Heart left ventricle (tissue), 16 donors: ENCODE results near the gene COBL. TPM values are rescaled to one million over a fixed set of nuclear protein-coding genes. Genes with fewer than 3 reads are reported as not detected.

ENCODE experiments used
- ATAC-seq, 4 donors: fragments of 200-7000 bp; cut with Tn5 transposase; one replicate each; pipeline ENCODE4 v1.9.1; 2020 to 2022; ENCODE audit warnings: moderate library complexity in 4 of 4, mild to moderate bottlenecking in 3 of 4, moderate number of reproducible peaks in 1 of 4
- DNase-seq, 5 donors: peaks; one replicate each; pipeline ENCODE4 v3.0.0-alpha.2; 2020
- H3K27ac ChIP-seq, 12 donors: fragments of 200-600 bp; sonication (generic) in 4 of 12; one replicate each; pipeline versions ENCODE4 v1.5.0 to v1.8.0; 2016 to 2022; ENCODE audit warnings: mild to moderate bottlenecking in 2 of 12
- H3K27me3 ChIP-seq, 9 donors: fragments of 200-600 bp; sonication (generic) in 2 of 9; one replicate each; pipeline versions ENCODE4 v1.5.1 to v1.8.0; 2016 to 2022; ENCODE audit warnings: mild to moderate bottlenecking in 3 of 9
- H3K36me3 ChIP-seq, 9 donors: fragments of 200-600 bp; sonication (generic) in 2 of 9; one replicate each; pipeline versions ENCODE4 v1.5.0 to v1.8.0; 2018 to 2022; ENCODE audit warnings: mild to moderate bottlenecking in 2 of 9
- H3K4me1 ChIP-seq, 12 donors: fragments of 200-600 bp; sonication (generic) in 4 of 12; one replicate each; pipeline versions ENCODE4 v1.5.0 to v1.8.0; 2016 to 2022; ENCODE audit warnings: mild to moderate bottlenecking in 3 of 12
- H3K4me3 ChIP-seq, 12 donors: fragments of 200-600 bp; sonication (generic) in 4 of 12; one replicate each; pipeline versions ENCODE4 v1.5.0 to v1.8.0; 2017 to 2022; ENCODE audit warnings: mild to moderate bottlenecking in 9 of 12, moderate library complexity in 4 of 12
- H3K9me3 ChIP-seq, 12 donors: fragments of 200-600 bp; sonication (generic) in 4 of 12; one replicate each; pipeline versions ENCODE4 v1.5.0 to v1.8.0; 2016 to 2022; ENCODE audit warnings: mild to moderate bottlenecking in 1 of 12
- POLR2A ChIP-seq, 2 donors: fragments of 450-650 bp; IDR thresholded peaks; one replicate each; pipeline ENCODE4 v1.6.1; 2017; ENCODE audit warnings: antibody characterized with exemption in 2 of 2, mild to moderate bottlenecking in 2 of 2, moderate library complexity in 2 of 2
- WGBS, 4 donors: extraction: QIAGEN DNeasy Blood & Tissue Kit in 2 of 4; methylation state at CpG; one replicate each; pipeline versions ENCODE4 v1.1.5 to v1.1.7; 2013 to 2018; 5-methylcytosine and 5-hydroxymethylcytosine counted together
- intact Hi-C, 10 donors: fragments of 100-400 bp; cut with DNase I; formaldehyde crosslinking; loops; one replicate each; pipeline versions ENCODE4 v1.11.1 to v1.14.2; 2022
- polyA plus RNA-seq, 2 donors: library from polyadenylated mRNA; stranded (reverse); fragments of 200-250 nt; gene quantifications; one replicate each; pipeline ENCODE4 v1.2.3, GENCODE V29; 2013
- total RNA-seq, 9 donors: library from RNA; depleted of rRNA in 2 of 9; stranded (reverse); fragments of >200 nt in 2 of 9; fragmentation: NEBNext Ultra II Directional in 3 of 9; extraction: Animal tissue kit (Norgen Biotek cat#: 25700) in 3 of 9; gene quantifications; one replicate each; pipeline versions ENCODE4 v1.1.0 to v1.2.4, GENCODE V29; 2016 to 2023
- TF ChIP-seq, protein P1 (sequence below), 12 donors: fragments of 200-600 bp; sonication (generic) in 4 of 12; IDR thresholded peaks; one replicate each; pipeline versions ENCODE4 v1.5.0 to v1.8.0; 2018 to 2022; ENCODE audit warnings: antibody characterized with exemption in 12 of 12, mild to moderate bottlenecking in 5 of 12
- donor health status: ischemic (EF 13 %, LVEDD 7.1; RV severe dilation, severe dysfunction).
- donor health status: healthy with polysubstance abuse.
- donor health status: DM: no; HTN: yes; CAD: no.
- donor health status: DM: no; HTN: no; CAD: no.
- donor health status: ischemic (EF 25% LVEDD 6.9; RV normal size, moderate dysfunction).
- donor health status: ischemic (EF 25% LVEDD 5.7; RV mildly dilated, moderate dysfunction).
- donor health status: healthy.
- donor health status: DM: yes; HTN: yes; CAD: no.
- donor health status: ischemic (EF 35%, LVEDD 5.7; RV mildly dilated, moderate dysfunction).
- donor health status: nonischemic (EF 11% LVEDD 7.7; RV severe dilation, severe dysfunction).
- donor health status: DM: yes; HTN: yes; CAD: no.
- donor health status: PGD.
- donor health status: ischemic (EF 29% LVEDD 5.4; RV normal size, mild dysfunction).
- donor health status: nonischemic (EF 23%, LVEDD 6.1; RV moderate dilation, normal function).

Gene COBL
- total and polyA plus RNA-seq, 11 donors: 25.9 to 123 (median 80.4) TPM

DNA sequence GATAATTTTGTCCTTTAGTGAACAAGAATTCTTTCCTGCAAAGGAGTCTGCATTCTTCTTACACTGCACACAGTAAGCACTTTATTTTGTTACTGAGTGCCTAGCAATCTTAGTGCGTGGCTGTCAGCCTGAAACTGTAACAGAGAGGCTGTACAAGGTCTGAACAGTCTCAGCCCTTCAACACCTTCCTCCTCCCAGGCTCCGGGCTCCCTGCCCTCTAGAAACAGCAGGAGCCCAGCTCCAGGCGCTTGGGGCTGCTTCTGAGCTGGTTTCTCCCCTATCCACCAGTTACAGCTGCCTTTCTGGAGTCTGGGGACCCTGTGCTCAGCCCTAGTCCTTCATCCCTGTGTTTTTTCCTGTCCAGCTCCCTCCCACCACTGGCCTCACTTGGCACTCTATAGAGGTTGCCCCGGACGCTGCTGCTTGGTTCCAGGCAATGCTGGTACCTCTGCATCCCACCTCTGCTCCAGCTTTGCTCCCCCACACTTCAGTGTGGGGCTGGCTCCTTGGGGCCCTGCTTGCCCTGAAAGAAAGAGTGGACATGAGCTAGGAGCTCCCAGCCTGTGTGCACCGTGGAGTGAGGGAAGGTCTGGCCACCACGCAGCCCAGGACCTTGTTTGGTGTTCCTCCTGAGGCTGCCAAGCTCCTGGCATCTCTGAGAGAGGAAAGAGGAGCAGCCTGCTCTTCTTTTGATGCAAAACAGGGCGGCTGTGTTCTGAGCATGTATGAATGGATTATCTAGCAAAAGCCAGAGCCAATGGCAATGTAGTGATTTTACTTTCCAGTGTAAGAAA, 282.7 kb downstream of the COBL start:
- Histone ChIP-seq H3K27ac (no peak overlapping the region), H3K9me3 (no peaks in the 10 kb centered on the region), H3K4me3 (no peak overlapping the region), H3K4me1 (peaks cover 0 to 21% (median 6%) of the 10 kb centered on the region in 12 donors), H3K36me3 (no peaks in the 10 kb centered on the region), H3K27me3 (no peaks in the 10 kb centered on the region)
- 33 to 46% (median 40%) methylated on average over 8 of the region's 8 CpGs for WGBS, 4 donors
- intact Hi-C loops: no loop called here
- peak in 3 of 4 donors; percentile 71 to 86 (median 81) for ATAC-seq
- peak in 2 of 5 donors; percentile 32 to 44 for DNase-seq
- no peak for TF ChIP-seq POLR2A (IDR thresholded peaks at IDR 0.05)
- TF ChIP-seq, protein P1, sequence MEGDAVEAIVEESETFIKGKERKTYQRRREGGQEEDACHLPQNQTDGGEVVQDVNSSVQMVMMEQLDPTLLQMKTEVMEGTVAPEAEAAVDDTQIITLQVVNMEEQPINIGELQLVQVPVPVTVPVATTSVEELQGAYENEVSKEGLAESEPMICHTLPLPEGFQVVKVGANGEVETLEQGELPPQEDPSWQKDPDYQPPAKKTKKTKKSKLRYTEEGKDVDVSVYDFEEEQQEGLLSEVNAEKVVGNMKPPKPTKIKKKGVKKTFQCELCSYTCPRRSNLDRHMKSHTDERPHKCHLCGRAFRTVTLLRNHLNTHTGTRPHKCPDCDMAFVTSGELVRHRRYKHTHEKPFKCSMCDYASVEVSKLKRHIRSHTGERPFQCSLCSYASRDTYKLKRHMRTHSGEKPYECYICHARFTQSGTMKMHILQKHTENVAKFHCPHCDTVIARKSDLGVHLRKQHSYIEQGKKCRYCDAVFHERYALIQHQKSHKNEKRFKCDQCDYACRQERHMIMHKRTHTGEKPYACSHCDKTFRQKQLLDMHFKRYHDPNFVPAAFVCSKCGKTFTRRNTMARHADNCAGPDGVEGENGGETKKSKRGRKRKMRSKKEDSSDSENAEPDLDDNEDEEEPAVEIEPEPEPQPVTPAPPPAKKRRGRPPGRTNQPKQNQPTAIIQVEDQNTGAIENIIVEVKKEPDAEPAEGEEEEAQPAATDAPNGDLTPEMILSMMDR (IDR thresholded peaks at IDR 0.05): no peak

DNA sequence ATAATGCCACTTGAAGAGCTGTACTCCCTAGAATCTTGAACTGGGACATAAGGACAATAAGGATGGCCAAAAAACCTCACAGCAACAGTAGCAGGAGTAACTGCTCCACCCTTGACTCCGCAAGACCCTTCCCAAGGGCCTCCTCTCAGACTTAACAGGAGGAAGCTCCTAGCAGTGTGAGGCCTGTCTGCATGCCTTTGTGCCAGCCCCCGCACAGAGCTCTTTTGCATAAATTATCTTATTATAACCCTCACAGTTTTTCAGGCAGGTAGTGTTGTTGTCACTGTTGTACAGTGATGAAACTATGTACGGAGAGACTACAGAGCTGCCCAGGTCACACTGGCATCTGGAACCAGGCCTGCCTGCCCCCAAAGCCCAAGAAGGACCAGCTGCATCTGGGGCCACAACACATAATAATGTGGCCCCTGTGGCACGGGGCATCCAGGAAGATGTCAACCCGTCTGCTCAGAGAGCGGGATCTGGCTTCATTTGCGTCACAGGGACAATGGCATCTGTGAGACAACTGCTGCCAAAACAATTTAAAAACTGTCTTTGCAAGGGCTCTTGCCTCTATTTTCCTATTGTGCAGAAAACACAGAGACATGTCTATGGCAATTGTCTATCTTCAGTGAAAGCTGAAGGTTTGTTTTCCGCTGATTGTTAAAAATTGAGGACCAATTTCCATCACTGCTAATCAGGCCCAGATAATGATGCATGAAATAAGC, 284.7 kb downstream of the COBL start:
- Histone ChIP-seq H3K36me3 (no peaks in the 10 kb centered on the region), H3K27ac (no peak overlapping the region), H3K9me3 (no peaks in the 10 kb centered on the region), H3K4me3 (no peak overlapping the region), H3K4me1 (peaks cover 0 to 29% (median 6%) of the 10 kb centered on the region in 12 donors), H3K27me3 (no peaks in the 10 kb centered on the region)
- DNase-seq (no peak), ATAC-seq (no peak)
- no peak for TF ChIP-seq POLR2A (IDR thresholded peaks at IDR 0.05)
- TF ChIP-seq, protein P1 (IDR thresholded peaks at IDR 0.05): no peak
- intact Hi-C loops: no loop called here
- WGBS, 4 donors: 91 to 98% (median 95%) methylated on average over 7 to 8 of the region's 8 CpGs

DNA sequence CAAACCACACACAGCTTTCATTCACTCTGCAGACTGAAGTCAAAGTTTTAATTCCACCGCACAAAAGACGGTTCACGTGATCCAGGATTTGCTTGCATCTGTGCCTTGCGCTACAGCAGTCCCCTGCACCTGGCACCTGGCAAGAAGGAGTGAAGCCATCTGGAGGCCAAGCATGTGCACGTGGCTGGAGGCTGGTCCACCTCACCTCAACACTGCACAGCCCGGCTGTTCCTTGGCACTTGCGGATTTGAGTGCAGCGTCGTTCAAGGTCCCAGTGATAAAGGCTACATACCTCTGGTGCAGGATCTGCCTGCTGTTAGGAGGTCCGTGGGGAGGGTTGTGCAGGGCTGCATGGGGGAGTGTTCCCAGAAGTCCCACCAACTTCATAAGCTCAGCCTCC, 285.4 kb downstream of the COBL start:
- WGBS, 4 donors: 76 to 94% (median 82%) methylated on average over 10 of the region's 10 CpGs
- H3K27ac ChIP-seq: no peak overlapping the region
- H3K9me3 ChIP-seq: no peaks in the 10 kb centered on the region
- H3K4me1 ChIP-seq: peaks cover 0 to 29% (median 6%) of the 10 kb centered on the region in 12 donors
- DNase-seq (no peak), ATAC-seq (no peak)
- H3K27me3 ChIP-seq: no peaks in the 10 kb centered on the region
- intact Hi-C loops: no loop called here
- TF ChIP-seq, protein P1 (IDR thresholded peaks at IDR 0.05): no peak
- no peak for TF ChIP-seq POLR2A (IDR thresholded peaks at IDR 0.05)
- H3K36me3 ChIP-seq: no peaks in the 10 kb centered on the region
- no peak overlapping the region for H3K4me3 ChIP-seq

DNA sequence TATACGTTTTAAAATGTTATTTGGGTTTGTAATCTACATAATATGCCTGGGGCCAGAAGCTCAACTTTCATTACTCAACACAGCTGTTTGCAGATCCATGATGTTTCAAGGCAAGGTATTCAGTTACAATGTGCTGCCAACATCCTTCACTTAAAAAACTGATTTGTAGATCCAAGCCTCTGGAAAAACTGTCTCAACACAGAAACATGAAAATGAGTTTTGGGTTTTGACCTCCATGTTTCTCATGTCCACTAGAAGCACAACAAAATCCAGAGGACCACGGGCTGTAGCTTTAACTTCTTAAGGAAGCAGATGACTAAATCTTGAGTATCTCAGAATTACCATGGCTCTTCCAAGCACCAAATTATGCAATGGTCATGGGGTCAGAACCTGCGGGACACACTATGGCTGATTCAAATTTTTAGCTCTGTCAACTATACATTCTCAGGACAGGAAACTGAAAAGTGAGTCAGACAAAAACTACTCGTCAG, 286.9 kb downstream of the COBL start:
- intact Hi-C loops: no loop called here
- ATAC-seq (no peak), DNase-seq (no peak)
- Histone ChIP-seq H3K27ac (peak overlapping the region in 1 of 12 donors; percentile 77), H3K36me3 (no peaks in the 10 kb centered on the region), H3K9me3 (no peaks in the 10 kb centered on the region), H3K4me1 (peaks cover 0 to 27% (median 6%) of the 10 kb centered on the region in 12 donors), H3K27me3 (no peaks in the 10 kb centered on the region), H3K4me3 (no peak overlapping the region)
- 57 to 72% (median 64%) methylated on average over 4 of the region's 4 CpGs for WGBS, 4 donors
- no peak for TF ChIP-seq POLR2A (IDR thresholded peaks at IDR 0.05)
- TF ChIP-seq, protein P1 (IDR thresholded peaks at IDR 0.05): no peak
